WTC11 (cell line): ENCODE results near the gene IKBIP. TPM values are rescaled to one million over a fixed set of nuclear protein-coding genes. Genes with fewer than 3 reads are reported as not detected.

Experiments
- ATAC-seq: fragments of 200-7000 bp; cut with Tn5 transposase; 2 replicates; pipeline ENCODE4 v1.10.0; 2021; ENCODE audit warnings: mild to moderate bottlenecking, moderate library complexity
- CTCF ChIA-PET: fragments of 300-600 bp; sonication (Branson Sonifier 250); formaldehyde crosslinking; loops from one replicate; lab custom pipeline; 2021; ENCODE audit warnings: antibody characterized with exemption; lab: Charles Lee
- POLR2A ChIA-PET: fragments of 350-600 bp; sonication (Branson Sonifier 250); formaldehyde crosslinking; loops from one replicate; lab custom pipeline; 2021; ENCODE audit warnings: antibody characterized with exemption; lab: Charles Lee
- DNase-seq: peaks from one replicate; pipeline ENCODE4 v3.0.0; 2021; ENCODE audit warnings: low spot score
- H3K27ac Mint-ChIP-seq: 2 replicates; pipeline ENCODE4 v1.8.0; 2021; ENCODE audit warnings: mixed read lengths
- H3K27me3 Mint-ChIP-seq: 2 replicates; pipeline ENCODE4 v1.8.0; 2021; ENCODE audit warnings: low read depth, mild to moderate bottlenecking, moderate library complexity, mixed read lengths
- H3K36me3 Mint-ChIP-seq: 2 replicates; pipeline ENCODE4 v1.8.0; 2021; ENCODE audit warnings: mixed read lengths
- H3K4me1 Mint-ChIP-seq: 2 replicates; pipeline ENCODE4 v1.8.0; 2022; ENCODE audit warnings: mixed read lengths
- H3K4me3 Mint-ChIP-seq: 2 replicates; pipeline ENCODE4 v1.8.0; 2021; ENCODE audit warnings: mild to moderate bottlenecking, moderate library complexity, mixed read lengths
- H3K9me3 Mint-ChIP-seq: 2 replicates; pipeline ENCODE4 v1.8.0; 2021; ENCODE audit warnings: mixed read lengths
- FOXJ3 ChIP-seq: sonication (generic); formaldehyde crosslinking; IDR thresholded peaks from 2 replicates; pipeline ENCODE4 v1.9.0; 2021; ENCODE audit warnings: missing genetic modification reagents, mild to moderate bottlenecking, borderline replicate concordance
- IRF2 ChIP-seq: sonication (generic); formaldehyde crosslinking; IDR thresholded peaks from 2 replicates; pipeline ENCODE4 v1.8.0; 2022; ENCODE audit warnings: low read depth, missing genetic modification reagents, borderline replicate concordance
- JAZF1 ChIP-seq: fragments of 250-450 bp; sonication (Bioruptor Pico); IDR thresholded peaks from 2 replicates; pipeline ENCODE4 v1.9.0; 2021; ENCODE audit warnings: moderate library complexity, mild to moderate bottlenecking, inconsistent platforms
- MXD4 ChIP-seq: fragments of 250-450 bp; sonication (Bioruptor Pico); IDR thresholded peaks from 2 replicates; pipeline ENCODE4 v1.8.0; 2021; ENCODE audit warnings: mild to moderate bottlenecking, moderate library complexity, borderline replicate concordance
- PRRX2 ChIP-seq: fragments of 250-450 bp; sonication (Bioruptor Pico); IDR thresholded peaks from 2 replicates; pipeline ENCODE4 v1.8.0; 2021; ENCODE audit warnings: mild to moderate bottlenecking
- RELA ChIP-seq: sonication (generic); formaldehyde crosslinking; IDR thresholded peaks from 2 replicates; pipeline ENCODE4 v1.8.1; 2022; ENCODE audit warnings: missing genetic modification reagents, mild to moderate bottlenecking, borderline replicate concordance
- RORB ChIP-seq: fragments of 250-450 bp; sonication (Bioruptor Pico); IDR thresholded peaks from 2 replicates; pipeline ENCODE4 v1.9.0; 2021; ENCODE audit warnings: mild to moderate bottlenecking
- ZNF138 ChIP-seq: sonication (generic); formaldehyde crosslinking; conservative IDR thresholded peaks from 2 replicates; pipeline ENCODE4 v1.8.1; 2022; ENCODE audit warnings: mild to moderate bottlenecking, moderate library complexity, missing genetic modification reagents
- ZNF219 ChIP-seq: sonication (generic); formaldehyde crosslinking; IDR thresholded peaks from 2 replicates; pipeline ENCODE4 v1.8.0; 2023; ENCODE audit warnings: missing genetic modification reagents, mild to moderate bottlenecking, borderline replicate concordance
- ZNF416 ChIP-seq: fragments of 250-450 bp; sonication (Bioruptor Pico); IDR thresholded peaks from 2 replicates; pipeline ENCODE4 v1.9.0; 2021; ENCODE audit warnings: mild to moderate bottlenecking, inconsistent platforms
- total RNA-seq: library from RNA; stranded (reverse); gene quantifications from 3 replicates; pipeline ENCODE4 v1.2.3, GENCODE V29; 2021
- TF ChIP-seq, protein P1 (sequence below): fragments of 250-450 bp; sonication (Bioruptor Pico); conservative IDR thresholded peaks from 2 replicates; pipeline ENCODE4 v1.9.0; 2021; ENCODE audit warnings: mild to moderate bottlenecking
- TF ChIP-seq, protein P2 (sequence below): sonication (generic); formaldehyde crosslinking; IDR thresholded peaks from 2 replicates; pipeline ENCODE4 v1.8.0; 2022; ENCODE audit warnings: mild to moderate bottlenecking, missing genetic modification reagents
- TF ChIP-seq, protein P3 (sequence below): sonication (generic); formaldehyde crosslinking; IDR thresholded peaks from 2 replicates; pipeline ENCODE4 v1.8.1; 2023; ENCODE audit warnings: mild to moderate bottlenecking, missing genetic modification reagents, moderate library complexity
- TF ChIP-seq, protein P4 (sequence below): sonication (generic); formaldehyde crosslinking; IDR thresholded peaks from 2 replicates; pipeline ENCODE4 v1.8.1; 2023; ENCODE audit warnings: mild to moderate bottlenecking, missing genetic modification reagents, moderate library complexity
- TF ChIP-seq, protein P5 (sequence below): sonication (generic); formaldehyde crosslinking; IDR thresholded peaks from 2 replicates; pipeline ENCODE4 v1.8.0; 2022; ENCODE audit warnings: mild to moderate bottlenecking, missing genetic modification reagents
- TF ChIP-seq, protein P6 (sequence below): sonication (generic); formaldehyde crosslinking; conservative IDR thresholded peaks from 2 replicates; pipeline ENCODE4 v1.8.1; 2022; ENCODE audit warnings: mild to moderate bottlenecking, missing genetic modification reagents
- TF ChIP-seq, protein P7 (sequence below): sonication (generic); formaldehyde crosslinking; IDR thresholded peaks from 2 replicates; pipeline ENCODE4 v1.8.1; 2022; ENCODE audit warnings: low read depth, missing genetic modification reagents, borderline replicate concordance

The IKBIP gene
- total RNA-seq, 1 experiment from 2014 or later: 15.5 TPM

DNA sequence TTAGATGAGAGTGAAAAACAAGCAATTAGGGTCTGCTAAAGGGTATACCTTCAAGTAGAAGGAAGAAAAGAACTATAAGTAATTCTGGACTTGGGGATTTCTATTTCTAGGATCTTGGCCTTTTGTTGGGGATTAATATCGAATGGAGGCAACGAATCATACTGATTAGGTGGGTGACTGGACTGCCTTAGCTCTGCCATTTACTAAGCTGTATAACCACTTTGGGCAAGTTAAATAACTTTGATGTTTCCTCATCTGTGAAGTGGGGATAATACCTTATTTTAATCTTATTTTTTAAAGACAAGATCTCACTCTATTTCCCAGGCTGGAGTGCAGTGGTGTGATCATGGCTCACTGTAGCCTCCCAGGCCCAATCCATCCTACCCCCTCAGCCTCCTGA lies 6.6 kb downstream of the IKBIP start:
- ATAC-seq (no peak), DNase-seq (no peak)
- Mint-ChIP-seq H3K27ac (no peak overlapping the region), H3K36me3 (peaks cover under 1% of the 10 kb centered on the region; the same call in 1 of the 2 replicates), H3K9me3 (no peaks in the 10 kb centered on the region), H3K27me3 (no peaks in the 10 kb centered on the region), H3K4me1 (peaks cover 2% of the 10 kb centered on the region; the same call in 1 of the 2 replicates), H3K4me3 (no peak overlapping the region)
- POLR2A ChIA-PET: interaction anchor here (0.7 kb wide), 1 partner anchor 45 kb away, joined by 3 read pairs; the partner anchor contains the start of gene SLC25A3
- TF ChIP-seq RORB (CRISPR knock-in tag) (no peak), FOXJ3 (CRISPR knock-in tag) (no peak), IRF2 (CRISPR knock-in tag) (no peak)
- TF ChIP-seq, protein P1, sequence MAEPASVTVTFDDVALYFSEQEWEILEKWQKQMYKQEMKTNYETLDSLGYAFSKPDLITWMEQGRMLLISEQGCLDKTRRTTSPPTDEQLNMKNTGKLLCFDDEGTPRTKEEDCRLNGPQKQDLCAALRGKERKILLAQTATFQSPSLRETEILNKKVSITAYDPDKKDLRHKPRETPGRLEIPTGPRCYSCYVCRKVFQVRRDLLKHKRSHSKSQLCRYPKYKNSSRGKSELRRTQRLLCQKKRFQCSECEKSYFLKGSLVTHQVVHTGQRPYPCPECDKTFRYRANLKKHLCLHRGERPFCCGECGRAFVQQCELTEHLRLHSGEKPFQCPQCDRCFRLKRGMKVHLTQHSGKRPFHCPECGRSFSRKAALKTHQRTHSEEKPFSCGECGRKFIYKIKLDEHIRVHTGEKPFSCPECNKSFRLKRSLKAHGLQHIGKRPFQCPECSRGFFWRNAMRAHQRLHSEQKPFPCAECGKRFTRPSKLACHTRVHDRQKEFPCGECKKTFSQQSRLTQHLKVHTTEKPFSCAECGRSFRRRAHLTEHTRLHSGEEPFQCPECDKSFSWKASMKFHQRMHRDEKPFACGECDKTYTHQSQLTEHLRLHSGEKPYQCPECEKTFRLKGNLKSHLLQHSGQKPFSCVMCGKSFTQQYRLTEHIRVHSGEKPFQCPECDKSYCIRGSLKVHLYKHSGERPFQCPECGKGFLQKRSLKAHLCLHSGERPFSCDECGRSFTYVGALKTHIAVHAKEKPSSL (CRISPR knock-in tag): no peak
- TF ChIP-seq, protein P2, sequence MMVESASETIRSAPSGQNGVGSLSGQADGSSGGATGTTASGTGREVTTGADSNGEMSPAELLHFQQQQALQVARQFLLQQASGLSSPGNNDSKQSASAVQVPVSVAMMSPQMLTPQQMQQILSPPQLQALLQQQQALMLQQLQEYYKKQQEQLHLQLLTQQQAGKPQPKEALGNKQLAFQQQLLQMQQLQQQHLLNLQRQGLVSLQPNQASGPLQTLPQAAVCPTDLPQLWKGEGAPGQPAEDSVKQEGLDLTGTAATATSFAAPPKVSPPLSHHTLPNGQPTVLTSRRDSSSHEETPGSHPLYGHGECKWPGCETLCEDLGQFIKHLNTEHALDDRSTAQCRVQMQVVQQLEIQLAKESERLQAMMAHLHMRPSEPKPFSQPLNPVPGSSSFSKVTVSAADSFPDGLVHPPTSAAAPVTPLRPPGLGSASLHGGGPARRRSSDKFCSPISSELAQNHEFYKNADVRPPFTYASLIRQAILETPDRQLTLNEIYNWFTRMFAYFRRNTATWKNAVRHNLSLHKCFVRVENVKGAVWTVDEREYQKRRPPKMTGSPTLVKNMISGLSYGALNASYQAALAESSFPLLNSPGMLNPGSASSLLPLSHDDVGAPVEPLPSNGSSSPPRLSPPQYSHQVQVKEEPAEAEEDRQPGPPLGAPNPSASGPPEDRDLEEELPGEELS: no peak
- CTCF ChIA-PET: interaction anchor here (1.1 to 1.4 kb wide), 2 partner anchors 16 to 66 kb away, joined by 3 to 4 read pairs; no protein-coding TSS in a partner anchor

DNA sequence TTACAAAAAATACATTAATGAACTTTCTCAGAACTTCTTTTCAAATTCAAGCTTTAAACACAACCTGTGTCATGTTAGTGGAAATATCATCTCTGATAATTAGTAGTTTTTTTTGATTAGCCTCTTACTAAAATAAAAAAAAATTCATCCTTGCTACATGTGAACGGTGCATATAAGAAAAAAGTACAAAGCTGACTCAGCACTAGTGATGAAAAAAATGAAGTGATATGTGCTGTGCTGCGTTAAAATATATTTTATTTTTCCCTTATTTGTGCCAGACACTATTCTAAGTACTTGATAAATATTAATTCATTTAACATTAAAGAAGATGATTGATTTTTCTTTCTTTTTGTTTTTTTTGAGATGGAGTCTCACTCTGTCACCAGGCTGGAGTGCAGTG lies 7.5 kb downstream of the IKBIP start:
- no peaks in the 10 kb centered on the region for H3K9me3 Mint-ChIP-seq
- no peak for TF ChIP-seq PRRX2 (CRISPR knock-in tag)
- TF ChIP-seq, protein P3, sequence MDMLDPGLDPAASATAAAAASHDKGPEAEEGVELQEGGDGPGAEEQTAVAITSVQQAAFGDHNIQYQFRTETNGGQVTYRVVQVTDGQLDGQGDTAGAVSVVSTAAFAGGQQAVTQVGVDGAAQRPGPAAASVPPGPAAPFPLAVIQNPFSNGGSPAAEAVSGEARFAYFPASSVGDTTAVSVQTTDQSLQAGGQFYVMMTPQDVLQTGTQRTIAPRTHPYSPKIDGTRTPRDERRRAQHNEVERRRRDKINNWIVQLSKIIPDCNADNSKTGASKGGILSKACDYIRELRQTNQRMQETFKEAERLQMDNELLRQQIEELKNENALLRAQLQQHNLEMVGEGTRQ (CRISPR knock-in tag): no peak
- no peak for TF ChIP-seq MXD4 (CRISPR knock-in tag)
- no peak for TF ChIP-seq RELA (CRISPR knock-in tag)
- no peak for TF ChIP-seq ZNF416 (CRISPR knock-in tag)
- ChIA-PET POLR2A (no interaction called here), CTCF (no interaction called here)
- H3K4me1 Mint-ChIP-seq: no peaks in the 10 kb centered on the region
- DNase-seq (no peak), ATAC-seq (no peak)
- no peak overlapping the region for H3K27ac Mint-ChIP-seq
- H3K27me3 Mint-ChIP-seq: no peaks in the 10 kb centered on the region
- H3K4me3 Mint-ChIP-seq: no peak overlapping the region
- peaks cover 4% of the 10 kb centered on the region for H3K36me3 Mint-ChIP-seq

DNA sequence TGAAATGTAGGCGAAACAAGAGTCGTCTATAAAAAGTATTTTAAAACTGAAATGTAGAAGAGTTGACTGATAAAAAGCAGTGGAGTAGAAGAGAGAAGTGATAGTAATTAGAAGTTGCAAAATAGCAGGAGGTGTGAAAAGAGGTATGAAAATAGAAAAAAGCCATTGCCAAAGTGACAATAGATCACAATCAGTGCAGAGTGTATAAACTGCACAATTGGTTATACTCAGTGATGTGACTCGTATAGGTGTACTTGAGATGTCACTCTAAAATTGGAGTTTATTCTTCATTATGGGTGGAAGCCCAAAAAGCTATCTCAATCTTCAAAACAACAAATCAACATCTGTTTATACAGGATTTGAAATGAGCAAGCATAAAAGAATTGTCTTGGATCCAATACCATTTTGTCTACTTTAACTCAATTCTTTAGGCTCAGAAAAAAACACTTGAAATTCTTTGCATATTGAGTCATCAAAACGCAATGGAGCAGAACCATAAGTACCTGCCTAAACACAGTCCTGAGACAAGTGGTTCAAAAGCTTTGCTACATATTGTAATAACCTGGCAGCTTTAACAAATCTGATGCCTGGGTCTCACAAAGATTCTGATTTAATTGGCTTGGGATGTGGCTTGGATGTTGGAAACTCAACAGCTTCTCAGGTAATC lies 8.8 kb downstream of the IKBIP start:
- no peak for ATAC-seq
- Mint-ChIP-seq H3K9me3 (no peaks in the 10 kb centered on the region), H3K4me1 (no peaks in the 10 kb centered on the region), H3K4me3 (no peak overlapping the region), H3K36me3 (peaks cover 4% of the 10 kb centered on the region), H3K27me3 (no peaks in the 10 kb centered on the region), H3K27ac (no peak overlapping the region)
- DNase-seq: no peak
- TF ChIP-seq ZNF219 (CRISPR knock-in tag): no peak
- no peak for TF ChIP-seq ZNF138 (CRISPR knock-in tag)
- TF ChIP-seq, protein P4, sequence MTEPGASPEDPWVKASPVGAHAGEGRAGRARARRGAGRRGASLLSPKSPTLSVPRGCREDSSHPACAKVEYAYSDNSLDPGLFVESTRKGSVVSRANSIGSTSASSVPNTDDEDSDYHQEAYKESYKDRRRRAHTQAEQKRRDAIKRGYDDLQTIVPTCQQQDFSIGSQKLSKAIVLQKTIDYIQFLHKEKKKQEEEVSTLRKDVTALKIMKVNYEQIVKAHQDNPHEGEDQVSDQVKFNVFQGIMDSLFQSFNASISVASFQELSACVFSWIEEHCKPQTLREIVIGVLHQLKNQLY (CRISPR knock-in tag): no peak
- TF ChIP-seq, protein P5, sequence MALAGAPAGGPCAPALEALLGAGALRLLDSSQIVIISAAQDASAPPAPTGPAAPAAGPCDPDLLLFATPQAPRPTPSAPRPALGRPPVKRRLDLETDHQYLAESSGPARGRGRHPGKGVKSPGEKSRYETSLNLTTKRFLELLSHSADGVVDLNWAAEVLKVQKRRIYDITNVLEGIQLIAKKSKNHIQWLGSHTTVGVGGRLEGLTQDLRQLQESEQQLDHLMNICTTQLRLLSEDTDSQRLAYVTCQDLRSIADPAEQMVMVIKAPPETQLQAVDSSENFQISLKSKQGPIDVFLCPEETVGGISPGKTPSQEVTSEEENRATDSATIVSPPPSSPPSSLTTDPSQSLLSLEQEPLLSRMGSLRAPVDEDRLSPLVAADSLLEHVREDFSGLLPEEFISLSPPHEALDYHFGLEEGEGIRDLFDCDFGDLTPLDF (CRISPR knock-in tag): no peak
- TF ChIP-seq, protein P6, sequence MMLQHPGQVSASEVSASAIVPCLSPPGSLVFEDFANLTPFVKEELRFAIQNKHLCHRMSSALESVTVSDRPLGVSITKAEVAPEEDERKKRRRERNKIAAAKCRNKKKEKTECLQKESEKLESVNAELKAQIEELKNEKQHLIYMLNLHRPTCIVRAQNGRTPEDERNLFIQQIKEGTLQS: no peak
- no peak for TF ChIP-seq RELA (CRISPR knock-in tag)
- TF ChIP-seq, protein P2: no peak
- TF ChIP-seq, protein P7, sequence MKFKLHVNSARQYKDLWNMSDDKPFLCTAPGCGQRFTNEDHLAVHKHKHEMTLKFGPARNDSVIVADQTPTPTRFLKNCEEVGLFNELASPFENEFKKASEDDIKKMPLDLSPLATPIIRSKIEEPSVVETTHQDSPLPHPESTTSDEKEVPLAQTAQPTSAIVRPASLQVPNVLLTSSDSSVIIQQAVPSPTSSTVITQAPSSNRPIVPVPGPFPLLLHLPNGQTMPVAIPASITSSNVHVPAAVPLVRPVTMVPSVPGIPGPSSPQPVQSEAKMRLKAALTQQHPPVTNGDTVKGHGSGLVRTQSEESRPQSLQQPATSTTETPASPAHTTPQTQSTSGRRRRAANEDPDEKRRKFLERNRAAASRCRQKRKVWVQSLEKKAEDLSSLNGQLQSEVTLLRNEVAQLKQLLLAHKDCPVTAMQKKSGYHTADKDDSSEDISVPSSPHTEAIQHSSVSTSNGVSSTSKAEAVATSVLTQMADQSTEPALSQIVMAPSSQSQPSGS: no peak
- TF ChIP-seq JAZF1 (CRISPR knock-in tag): no peak
- ChIA-PET POLR2A (no interaction called here), CTCF (no interaction called here)
